Measurements from ENCODE around the gene RSPRY1.

The RSPRY1 gene

DNA sequence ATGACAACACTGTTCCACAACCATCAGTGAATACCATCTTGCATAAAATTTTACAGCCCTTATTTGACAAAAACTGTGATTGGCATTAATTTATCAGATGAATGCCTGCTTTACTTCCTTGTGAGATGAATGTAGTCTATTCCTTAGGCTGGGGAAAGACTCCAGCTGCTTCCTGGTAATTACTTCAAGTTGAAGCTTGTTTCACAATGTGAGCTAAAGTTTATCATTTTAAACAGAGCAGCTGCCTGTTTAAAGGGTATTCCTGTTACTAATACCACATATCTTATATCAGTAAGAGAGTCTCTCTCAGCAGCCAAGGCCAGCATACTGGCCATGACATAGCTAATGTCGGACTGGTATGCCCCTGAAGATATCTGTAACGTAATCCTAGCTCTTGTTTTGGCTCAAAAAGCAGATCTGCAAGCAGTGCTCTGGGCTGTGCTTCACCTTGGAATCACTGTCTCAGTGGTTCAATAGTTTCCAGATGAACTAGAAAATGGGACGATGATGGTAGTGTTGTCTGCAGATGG is 45.8 kb downstream of the RSPRY1 start:
- TF ChIP-seq ZFX (IDR thresholded peaks at IDR 0.05) = no peak
- TF ChIP-seq, protein P1, sequence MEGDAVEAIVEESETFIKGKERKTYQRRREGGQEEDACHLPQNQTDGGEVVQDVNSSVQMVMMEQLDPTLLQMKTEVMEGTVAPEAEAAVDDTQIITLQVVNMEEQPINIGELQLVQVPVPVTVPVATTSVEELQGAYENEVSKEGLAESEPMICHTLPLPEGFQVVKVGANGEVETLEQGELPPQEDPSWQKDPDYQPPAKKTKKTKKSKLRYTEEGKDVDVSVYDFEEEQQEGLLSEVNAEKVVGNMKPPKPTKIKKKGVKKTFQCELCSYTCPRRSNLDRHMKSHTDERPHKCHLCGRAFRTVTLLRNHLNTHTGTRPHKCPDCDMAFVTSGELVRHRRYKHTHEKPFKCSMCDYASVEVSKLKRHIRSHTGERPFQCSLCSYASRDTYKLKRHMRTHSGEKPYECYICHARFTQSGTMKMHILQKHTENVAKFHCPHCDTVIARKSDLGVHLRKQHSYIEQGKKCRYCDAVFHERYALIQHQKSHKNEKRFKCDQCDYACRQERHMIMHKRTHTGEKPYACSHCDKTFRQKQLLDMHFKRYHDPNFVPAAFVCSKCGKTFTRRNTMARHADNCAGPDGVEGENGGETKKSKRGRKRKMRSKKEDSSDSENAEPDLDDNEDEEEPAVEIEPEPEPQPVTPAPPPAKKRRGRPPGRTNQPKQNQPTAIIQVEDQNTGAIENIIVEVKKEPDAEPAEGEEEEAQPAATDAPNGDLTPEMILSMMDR (conservative IDR thresholded peaks at IDR 0.05) = no peak
- no peak overlapping the region for H3K27ac ChIP-seq

GRCh38 chr16:57233944-57234706 is 48.0 kb downstream of the RSPRY1 start:
- H3K27ac ChIP-seq = no peak overlapping the region
- TF ChIP-seq, protein P1 (conservative IDR thresholded peaks at IDR 0.05) = no peak
- TF ChIP-seq ZFX (IDR thresholded peaks at IDR 0.05) = no peak

- no peak for TF ChIP-seq ZFX (IDR thresholded peaks at IDR 0.05)
- TF ChIP-seq, protein P1 (conservative IDR thresholded peaks at IDR 0.05) = no peak
- no peak overlapping the region for H3K27ac ChIP-seq
Observed at GRCh38 chr16:57234707-57235092, 48.6 kb downstream of the RSPRY1 start.

DNA sequence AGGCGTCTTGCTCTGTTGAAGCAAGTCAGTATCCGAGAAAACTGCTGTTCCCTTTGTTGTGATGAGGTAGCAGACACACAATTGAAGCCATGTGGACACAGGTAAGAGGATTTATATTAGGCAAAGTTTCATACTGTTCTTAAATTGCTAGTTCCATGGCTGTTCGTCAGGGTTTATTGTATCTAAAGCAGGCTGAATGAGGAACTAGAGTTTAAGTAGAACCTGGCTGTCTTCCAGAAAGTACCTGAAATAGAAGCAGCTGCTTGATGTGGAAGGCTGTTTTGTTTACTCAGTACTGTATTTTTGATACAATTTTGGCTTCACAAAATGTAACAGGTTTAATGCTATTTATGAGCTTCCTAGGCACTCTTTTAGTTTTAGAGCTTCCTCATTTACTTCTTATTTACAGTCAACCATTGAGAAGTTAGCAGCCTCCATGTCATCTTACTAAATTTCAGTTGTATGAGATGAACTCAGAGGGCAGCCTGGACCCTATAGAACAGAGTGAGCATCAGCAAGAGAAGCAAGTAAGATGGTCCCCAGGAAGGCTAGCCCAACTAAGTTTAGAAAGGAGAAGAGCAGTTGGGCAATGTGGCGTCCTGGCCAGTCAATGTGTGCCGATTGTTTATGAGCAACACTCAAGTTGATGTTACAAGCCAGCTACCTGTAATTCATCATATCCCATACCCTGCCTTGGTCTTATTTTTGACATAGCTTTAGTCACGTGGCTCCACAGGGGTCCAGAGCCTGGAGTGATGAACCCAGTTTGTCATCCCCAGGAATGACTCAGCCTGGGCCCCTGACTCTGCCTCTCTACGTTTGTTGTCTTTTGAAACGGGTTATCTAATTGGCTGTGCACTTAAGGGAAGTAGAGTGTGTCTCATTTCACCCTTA is 49.2 kb downstream of the RSPRY1 start:
- TF ChIP-seq, protein P1 (conservative IDR thresholded peaks at IDR 0.05) = no peak
- TF ChIP-seq ZFX (IDR thresholded peaks at IDR 0.05) = no peak
- no peak overlapping the region for H3K27ac ChIP-seq

DNA sequence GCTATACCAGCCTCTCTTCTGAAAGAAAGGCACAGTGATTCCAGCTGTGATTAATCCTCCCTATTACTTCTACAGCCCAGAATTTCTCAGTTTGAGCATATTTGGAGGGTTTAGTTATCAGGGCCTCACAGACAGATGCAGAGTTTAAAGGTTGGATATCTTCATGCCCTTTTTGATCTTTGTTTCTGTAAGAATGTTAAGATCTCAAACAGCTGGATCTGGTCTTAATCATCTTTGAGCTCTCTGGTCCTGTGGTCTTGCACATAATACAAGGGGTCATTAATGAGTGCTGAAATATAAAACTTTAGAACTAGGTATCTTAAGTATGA is 49.9 kb downstream of the RSPRY1 start:
- no peak for TF ChIP-seq ZFX (IDR thresholded peaks at IDR 0.05)
- TF ChIP-seq, protein P1 (conservative IDR thresholded peaks at IDR 0.05) = no peak

GRCh38 chr16:57238682-57239081 is 52.6 kb downstream of the RSPRY1 start:
- no peak for TF ChIP-seq ZFX (IDR thresholded peaks at IDR 0.05)
- TF ChIP-seq, protein P1 (conservative IDR thresholded peaks at IDR 0.05) = no peak
- no peak overlapping the region for H3K27ac ChIP-seq

More for the DNA sequence above, 49.9 kb downstream of the RSPRY1 start:
- H3K27ac ChIP-seq = no peak overlapping the region

- no peak for TF ChIP-seq ZFX (IDR thresholded peaks at IDR 0.05)
- TF ChIP-seq, protein P1 (conservative IDR thresholded peaks at IDR 0.05) = no peak
- no peak overlapping the region for H3K27ac ChIP-seq
Observed at GRCh38 chr16:57239107-57239506, 53.0 kb downstream of the RSPRY1 start.
